A549 (cell line): ENCODE results near the gene THBS4. TPM values are rescaled to one million over a fixed set of nuclear protein-coding genes. Genes with fewer than 3 reads are reported as not detected.

Source experiments
- ATAC-seq, 2 experiments: fragments of 200-7000 bp in 1 of 2; fragments of >200 bp in 1 of 2; cut with Nextera tagmentation in 1 of 2; cut with Tn5 transposase in 1 of 2; 3 replicates each; pipeline versions ENCODE4 v1.8.0 to v1.9.1; 2018 to 2020; ENCODE audit warnings: mild to moderate bottlenecking in 1 of 2, moderate library complexity in 1 of 2
- CTCF ChIA-PET: fragments of 300-600 bp; sonication (Branson Sonifier 250); formaldehyde crosslinking; extraction: SDS; loops from one replicate; lab custom pipeline; 2021; ENCODE audit warnings: antibody characterized with exemption, inconsistent platforms; lab: Yijun Ruan, JAX
- POLR2A ChIA-PET: fragments of 350-600 bp; formaldehyde crosslinking; extraction: SDS; loops from one replicate; lab custom pipeline; 2021; ENCODE audit warnings: antibody characterized with exemption, inconsistent platforms; lab: Yijun Ruan, JAX
- DNase-seq, 2 experiments: peaks; one replicate each; pipeline versions ENCODE4 v3.0.0 to v3.0.0-alpha.2; 2011 to 2016; ENCODE audit warnings: low read depth in 1 of 2, low spot score in 1 of 2
- FAIRE-seq: peaks from 2 replicates; lab custom pipeline; 2011; peaks lifted over from hg19 to GRCh38; lab: Jason Lieb, UNC
- H3K27ac ChIP-seq, 2 experiments: fragments of >200 bp; sonication (Bioruptor Twin); formaldehyde crosslinking; 3 replicates each; pipeline ENCODE4 v1.5.1; 2016 to 2017
- H3K4me1 ChIP-seq: fragments of >200 bp; sonication (Bioruptor Twin); formaldehyde crosslinking; 3 replicates; pipeline ENCODE4 v1.6.1; 2016
- H3K4me2 ChIP-seq: fragments of >200 bp; sonication (Bioruptor Twin); formaldehyde crosslinking; 3 replicates; pipeline ENCODE4 v1.6.1; 2016
- H3K4me3 ChIP-seq: fragments of >200 bp; sonication (Bioruptor Twin); formaldehyde crosslinking; 3 replicates; pipeline ENCODE4 v1.5.1; 2016
- H3K9me3 ChIP-seq: fragments of >200 bp; sonication (Bioruptor Twin); formaldehyde crosslinking; 3 replicates; pipeline ENCODE4 v1.6.1; 2016
- BHLHE40 ChIP-seq: IDR thresholded peaks from 2 replicates; pipeline ENCODE4 v1.6.1; 2012; ENCODE audit warnings: low read depth, low read length, inconsistent platforms
- CBX8 ChIP-seq: fragments of 200-600 bp; sonication (generic); IDR thresholded peaks from 2 replicates; pipeline ENCODE4 v1.6.1; 2016
- CEBPB ChIP-seq, 2 experiments: fragments of >200 bp in 1 of 2; sonication (Bioruptor Twin) in 1 of 2; formaldehyde crosslinking in 1 of 2; IDR thresholded peaks; 2 replicates each; pipeline ENCODE4 v1.6.1; 2012 to 2016
- CHD4 ChIP-seq: fragments of 200-600 bp; sonication (generic); IDR thresholded peaks from 2 replicates; pipeline ENCODE4 v1.6.1; 2016; ENCODE audit warnings: antibody characterized with exemption, mild to moderate bottlenecking, borderline replicate concordance
- E2F6 ChIP-seq: IDR thresholded peaks from 2 replicates; pipeline ENCODE4 v1.6.1; 2012; ENCODE audit warnings: low read depth, borderline replicate concordance
- EHF ChIP-seq: fragments of 250-450 bp; sonication (Bioruptor Pico); IDR thresholded peaks from 2 replicates; pipeline ENCODE4 v1.5.0; 2020; ENCODE audit warnings: mild to moderate bottlenecking
- EHMT2 ChIP-seq: fragments of 200-600 bp; sonication (generic); IDR thresholded peaks from 2 replicates; pipeline ENCODE4 v1.6.1; 2016; ENCODE audit warnings: antibody characterized with exemption, low read depth, mild to moderate bottlenecking, moderate library complexity
- ESRRA ChIP-seq: fragments of 150-350 bp; IDR thresholded peaks from 2 replicates; pipeline ENCODE4 v1.6.1; 2014; ENCODE audit warnings: mild to moderate bottlenecking, low read length, borderline replicate concordance
- FOSB ChIP-seq: fragments of 250-450 bp; sonication (Bioruptor Pico); IDR thresholded peaks from 2 replicates; pipeline ENCODE4 v1.5.0; 2020; ENCODE audit warnings: mild to moderate bottlenecking, moderate library complexity
- FOSL2 ChIP-seq, 2 experiments: fragments of 450-650 bp in 1 of 2; fragments of >200 bp in 1 of 2; sonication (Bioruptor Twin) in 1 of 2; formaldehyde crosslinking; IDR thresholded peaks; 2 replicates each; pipeline versions ENCODE4 v1.5.0 to v1.6.1; 2016 to 2020; ENCODE audit warnings: mild to moderate bottlenecking in 1 of 2, moderate library complexity in 1 of 2
- HDAC2 ChIP-seq: fragments of 200-600 bp; sonication (generic); IDR thresholded peaks from 2 replicates; pipeline ENCODE4 v1.6.1; 2016
- MAFK ChIP-seq: fragments of 450-650 bp; IDR thresholded peaks from 2 replicates; pipeline ENCODE4 v1.6.1; 2014; ENCODE audit not compliant: partially characterized antibody
- MAZ ChIP-seq: fragments of 150-350 bp; IDR thresholded peaks from 2 replicates; pipeline ENCODE4 v1.6.1; 2014; ENCODE audit warnings: antibody characterized with exemption, low read depth, low read length, borderline replicate concordance
- PHF8 ChIP-seq: fragments of 200-600 bp; sonication (generic); IDR thresholded peaks from 2 replicates; pipeline ENCODE4 v1.6.1; 2016; ENCODE audit warnings: low read depth, mild to moderate bottlenecking, antibody characterized with exemption, moderate library complexity, borderline replicate concordance
- SREBF2 ChIP-seq: fragments of 450-650 bp; IDR thresholded peaks from 2 replicates; pipeline ENCODE4 v1.6.1; 2014; ENCODE audit warnings: mild to moderate bottlenecking, moderate library complexity
- TFCP2L1 ChIP-seq: fragments of 250-450 bp; sonication (Bioruptor Pico); IDR thresholded peaks from 2 replicates; pipeline ENCODE4 v1.5.0; 2021; ENCODE audit warnings: mild to moderate bottlenecking
- ZC3H11A ChIP-seq: fragments of 450-650 bp; IDR thresholded peaks from 2 replicates; pipeline ENCODE4 v1.6.1; 2014; ENCODE audit warnings: antibody characterized with exemption, mild to moderate bottlenecking
- ZFP36 ChIP-seq: fragments of 450-650 bp; IDR thresholded peaks from 2 replicates; pipeline ENCODE4 v1.6.1; 2014; ENCODE audit warnings: borderline replicate concordance; ENCODE audit not compliant: partially characterized antibody
- WGBS: methylation state at CpG from one replicate; pipeline ENCODE4 v1.1.6; 2017; ENCODE audit errors: missing lambda C conversion rate; 5-methylcytosine and 5-hydroxymethylcytosine counted together
- polyA plus RNA-seq, 4 experiments: library from polyadenylated mRNA; depleted of rRNA in 3 of 4; stranded (reverse); fragments of >200 nt; fragmentation: RNase III in 1 of 4; extraction: RNeasy Plus Mini Kit Qiagen cat#74134 plus additional on column Dnase treatment in 1 of 4; gene quantifications; 2 replicates in 3 of 4; 3 replicates in 1 of 4; pipeline ENCODE4 v1.2.3, GENCODE V29; 2011 to 2017
- TF ChIP-seq, protein P1 (sequence below): fragments of 150-350 bp; IDR thresholded peaks from 2 replicates; pipeline ENCODE4 v1.6.1; 2014; ENCODE audit warnings: low read depth, mild to moderate bottlenecking, low read length

THBS4 gene
- polyA plus RNA-seq, 2 of the 4 experiments (the other 2 are of a cell fraction), result 0.28 to 0.41 TPM

DNA sequence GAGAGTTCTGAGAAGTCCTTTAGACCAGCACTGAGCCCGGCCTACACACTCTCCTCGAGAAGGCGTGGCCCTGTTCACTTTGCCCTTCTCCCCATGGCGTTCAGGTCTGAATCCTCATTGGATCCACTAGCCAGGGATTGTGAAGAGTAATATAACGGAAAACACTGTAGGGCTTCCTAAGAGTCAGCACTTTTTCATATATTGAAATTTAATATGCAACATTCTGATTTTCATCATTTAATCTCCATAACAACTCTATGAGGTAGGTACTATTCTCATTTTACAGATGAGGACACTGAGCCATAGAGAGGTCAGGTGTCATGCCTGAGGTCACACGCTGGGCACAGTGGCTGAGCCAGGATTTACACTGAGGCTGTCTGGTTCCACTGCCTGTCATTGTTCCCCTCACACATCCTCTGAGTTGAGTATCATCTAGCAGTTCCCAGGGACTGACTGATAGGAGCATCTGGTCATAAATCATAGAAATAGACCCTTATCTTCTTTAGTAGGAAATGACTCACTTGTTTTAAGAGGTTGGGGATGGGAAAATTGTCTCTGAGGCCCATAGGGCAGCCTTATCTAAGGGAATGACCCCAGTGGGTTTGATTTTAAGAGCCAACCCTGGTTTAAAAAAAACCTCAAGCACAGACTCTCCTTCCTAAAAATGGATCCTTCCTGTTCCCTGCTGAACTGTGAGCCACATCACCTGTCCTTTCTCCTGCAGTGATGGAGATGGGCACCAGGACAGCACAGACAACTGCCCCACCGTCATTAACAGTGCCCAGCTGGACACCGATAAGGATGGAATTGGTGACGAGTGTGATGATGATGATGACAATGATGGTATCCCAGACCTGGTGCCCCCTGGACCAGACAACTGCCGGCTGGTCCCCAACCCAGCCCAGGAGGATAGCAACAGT, 41.2 kb downstream of the THBS4 start:
- ChIA-PET POLR2A (no interaction called here), CTCF (interaction anchor here (1.3 to 2.7 kb wide), 2 partner anchors 15 to 1052 kb away, joined by 5 to 15 read pairs; no protein-coding TSS in a partner anchor)
- H3K4me1 ChIP-seq, result no peaks in the 10 kb centered on the region
- H3K27ac ChIP-seq, result no peak overlapping the region
- ATAC-seq, result no peak
- no peak overlapping the region for H3K4me2 ChIP-seq
- no peak for FAIRE-seq
- no peak for DNase-seq
- no peak for TF ChIP-seq CHD4
- peak; percentile 33 for TF ChIP-seq MAFK
- TF ChIP-seq CEBPB (IDR thresholded peaks at IDR 0.05), result no peak
- TF ChIP-seq MAZ, result no peak
- TF ChIP-seq ESRRA, result no peak
- H3K9me3 ChIP-seq, result no peaks in the 10 kb centered on the region
- WGBS, result 59% methylated on average over 10 of the region's 10 CpGs
- H3K4me3 ChIP-seq, result no peak overlapping the region

DNA sequence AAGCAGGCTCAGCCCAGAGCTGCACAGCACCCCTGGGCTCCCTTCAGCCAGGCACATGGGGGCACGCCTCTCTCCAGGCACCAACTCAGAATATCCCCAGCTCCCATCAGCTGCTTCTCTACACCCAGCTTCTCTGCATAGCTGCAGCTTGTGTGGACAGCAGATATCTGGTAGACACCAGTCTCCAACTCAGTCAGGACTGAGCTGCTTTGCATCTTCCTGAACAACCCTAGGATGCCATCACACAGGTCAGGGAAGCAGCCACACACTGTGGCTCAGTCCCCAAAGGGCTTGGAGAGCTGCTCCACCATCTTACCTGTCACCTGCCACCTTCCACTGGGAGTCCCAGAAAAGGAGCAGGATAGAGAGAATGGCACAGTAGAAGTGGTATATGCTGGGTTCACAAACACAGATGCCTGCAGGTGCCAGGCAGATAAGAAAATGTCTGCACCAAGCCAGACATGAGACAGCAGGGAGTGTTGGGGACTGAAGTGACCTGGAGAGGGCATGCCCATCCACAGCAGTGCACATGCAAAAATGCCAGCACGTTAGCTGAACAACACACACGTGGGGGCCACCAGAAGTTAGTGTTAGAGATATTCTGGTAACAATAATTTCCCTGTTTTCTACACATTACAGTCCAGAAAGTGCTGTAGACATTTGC, 42.0 kb downstream of the THBS4 start:
- peak in 1 of 2 experiments; percentile 28; a peak in 1 of 6 replicates for ATAC-seq
- Histone ChIP-seq H3K9me3 (no peaks in the 10 kb centered on the region), H3K27ac (no peak overlapping the region), H3K4me2 (no peak overlapping the region), H3K4me1 (no peaks in the 10 kb centered on the region), H3K4me3 (no peak overlapping the region)
- POLR2A ChIA-PET, result no interaction called here
- TF ChIP-seq, protein P1, sequence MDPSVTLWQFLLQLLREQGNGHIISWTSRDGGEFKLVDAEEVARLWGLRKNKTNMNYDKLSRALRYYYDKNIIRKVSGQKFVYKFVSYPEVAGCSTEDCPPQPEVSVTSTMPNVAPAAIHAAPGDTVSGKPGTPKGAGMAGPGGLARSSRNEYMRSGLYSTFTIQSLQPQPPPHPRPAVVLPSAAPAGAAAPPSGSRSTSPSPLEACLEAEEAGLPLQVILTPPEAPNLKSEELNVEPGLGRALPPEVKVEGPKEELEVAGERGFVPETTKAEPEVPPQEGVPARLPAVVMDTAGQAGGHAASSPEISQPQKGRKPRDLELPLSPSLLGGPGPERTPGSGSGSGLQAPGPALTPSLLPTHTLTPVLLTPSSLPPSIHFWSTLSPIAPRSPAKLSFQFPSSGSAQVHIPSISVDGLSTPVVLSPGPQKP, result no peak
- TF ChIP-seq CHD4, result no peak
- no peak for TF ChIP-seq CBX8
- no peak for TF ChIP-seq BHLHE40
- no peak for TF ChIP-seq E2F6
- no peak for TF ChIP-seq ZC3H11A
- 9% methylated on average over 3 of the region's 3 CpGs for WGBS
- FAIRE-seq, result no peak
- no peak for DNase-seq
- CTCF ChIA-PET, result interaction anchor here (0.6 to 2.7 kb wide), 4 partner anchors 14 to 1053 kb away, joined by 3 to 15 read pairs (median 5); no protein-coding TSS in a partner anchor

DNA sequence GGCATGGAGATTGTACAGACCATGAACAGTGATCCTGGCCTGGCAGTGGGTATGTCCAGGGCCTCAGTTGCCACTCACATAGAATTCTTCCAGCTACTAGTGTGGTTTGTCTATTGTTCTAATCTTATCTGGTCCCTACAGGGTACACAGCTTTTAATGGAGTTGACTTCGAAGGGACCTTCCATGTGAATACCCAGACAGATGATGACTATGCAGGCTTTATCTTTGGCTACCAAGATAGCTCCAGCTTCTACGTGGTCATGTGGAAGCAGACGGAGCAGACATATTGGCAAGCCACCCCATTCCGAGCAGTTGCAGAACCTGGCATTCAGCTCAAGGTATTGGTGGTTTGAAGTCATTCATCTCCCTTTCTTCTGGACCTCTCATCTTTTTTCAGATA, 43.8 kb downstream of the THBS4 start:
- ATAC-seq (no peak), FAIRE-seq (no peak), DNase-seq (no peak)
- TF ChIP-seq SREBF2 (no peak), FOSB (CRISPR knock-in tag) (no peak), PHF8 (no peak), ESRRA (no peak), FOSL2 (IDR thresholded peaks at IDR 0.05) (no peak), FOSL2 (CRISPR knock-in tag; IDR thresholded peaks at IDR 0.05) (no peak), EHMT2 (no peak), HDAC2 (no peak), ZFP36 (no peak), TFCP2L1 (CRISPR knock-in tag) (no peak), ZC3H11A (no peak), EHF (CRISPR knock-in tag) (no peak)
- H3K4me1 ChIP-seq, result no peaks in the 10 kb centered on the region
- WGBS, result 56% methylated on average over 4 of the region's 4 CpGs
- ChIA-PET CTCF (interaction anchor here (1.0 to 2.7 kb wide), 4 partner anchors 12 to 1054 kb away, joined by 3 to 15 read pairs (median 4); no protein-coding TSS in a partner anchor), POLR2A (no interaction called here)
- H3K27ac ChIP-seq, result no peak overlapping the region
- H3K9me3 ChIP-seq, result no peaks in the 10 kb centered on the region
- H3K4me3 ChIP-seq, result no peak overlapping the region
- H3K4me2 ChIP-seq, result no peak overlapping the region
